Activated CD8-positive, alpha-beta T cell treated with anti-CD3 and anti-CD28 coated beads for 36 hours (primary cell): ENCODE results near the gene AFAP1L2. TPM values are rescaled to one million over a fixed set of nuclear protein-coding genes. Genes with fewer than 3 reads are reported as not detected.

Experiments used
- ATAC-seq: fragments of 200-7000 bp; cut with Tn5 transposase; one replicate; pipeline ENCODE4 v1.10.0; 2021; ENCODE audit warnings: mild to moderate bottlenecking, moderate library complexity
- CTCF ChIA-PET: fragments of 350-600 bp; sonication (Branson Sonifier 250); formaldehyde crosslinking; loops from one replicate; lab custom pipeline; 2021; ENCODE audit warnings: antibody characterized with exemption; lab: Charles Lee
- POLR2A ChIA-PET: fragments of 350-600 bp; sonication (Branson Sonifier 250); formaldehyde crosslinking; loops from one replicate; lab custom pipeline; 2021; ENCODE audit warnings: antibody characterized with exemption; lab: Charles Lee
- DNase-seq: peaks from one replicate; pipeline ENCODE4 v3.0.0-alpha.2; 2020
- H3K27ac Mint-ChIP-seq: one replicate; pipeline ENCODE4 v1.8.0; 2021; ENCODE audit warnings: mild to moderate bottlenecking, mixed read lengths
- H3K27me3 Mint-ChIP-seq: one replicate; pipeline ENCODE4 v1.8.0; 2021; ENCODE audit warnings: mixed read lengths
- H3K36me3 Mint-ChIP-seq: one replicate; pipeline ENCODE4 v1.8.0; 2021; ENCODE audit warnings: low read depth, mixed read lengths
- H3K4me1 Mint-ChIP-seq: one replicate; pipeline ENCODE4 v1.8.0; 2021; ENCODE audit warnings: low read depth, mixed read lengths
- H3K4me3 Mint-ChIP-seq: one replicate; pipeline ENCODE4 v1.8.0; 2021; ENCODE audit warnings: mild to moderate bottlenecking, moderate library complexity, mixed read lengths
- H3K9me3 Mint-ChIP-seq: one replicate; pipeline ENCODE4 v1.8.0; 2021; ENCODE audit warnings: mixed read lengths
- CTCF ChIP-seq: fragments of 200-600 bp; IDR thresholded peaks from one replicate; pipeline ENCODE4 v1.8.0; 2022; ENCODE audit warnings: antibody characterized with exemption, mild to moderate bottlenecking
- intact Hi-C: fragments of 100-400 bp; cut with micrococcal nuclease; formaldehyde crosslinking; loops from one replicate; pipeline ENCODE4 v1.10.0; 2022
- total RNA-seq, 2 experiments: library from RNA; stranded (reverse); gene quantifications; one replicate each; pipeline ENCODE4 v1.2.3, GENCODE V29; 2021

Gene AFAP1L2
- total RNA-seq, 2 experiments from 2014 or later, result 4.9 to 6.3 TPM

GRCh38 chr10:114323023-114323422, 81.3 kb downstream of the AFAP1L2 start:
- H3K36me3 Mint-ChIP-seq, result no peaks in the 10 kb centered on the region
- H3K27ac Mint-ChIP-seq, result no peak overlapping the region
- H3K4me1 Mint-ChIP-seq, result no peaks in the 10 kb centered on the region
- ATAC-seq (no peak), DNase-seq (no peak)
- H3K27me3 Mint-ChIP-seq, result no peaks in the 10 kb centered on the region
- no peak overlapping the region for H3K4me3 Mint-ChIP-seq
- intact Hi-C loops, result no loop called here
- ChIA-PET CTCF (interaction anchor here (3.8 kb wide), 1 partner anchor 19 kb away, joined by 20 read pairs; no protein-coding TSS in a partner anchor), POLR2A (no interaction called here)
- H3K9me3 Mint-ChIP-seq, result no peaks in the 10 kb centered on the region
- TF ChIP-seq CTCF, result no peak

GRCh38 chr10:114322344-114322743, 82.0 kb downstream of the AFAP1L2 start:
- H3K4me3 Mint-ChIP-seq, result no peak overlapping the region
- H3K9me3 Mint-ChIP-seq, result no peaks in the 10 kb centered on the region
- no peak for DNase-seq
- POLR2A ChIA-PET, result interaction anchor here (0.6 kb wide), 1 partner anchor 13 kb away, joined by 3 read pairs; no protein-coding TSS in a partner anchor
- ATAC-seq, result no peak
- H3K27ac Mint-ChIP-seq, result no peak overlapping the region
- intact Hi-C loops, result no loop called here
- TF ChIP-seq CTCF, result no peak
- H3K4me1 Mint-ChIP-seq, result no peaks in the 10 kb centered on the region
- CTCF ChIA-PET, result interaction anchor here (3.8 kb wide), 1 partner anchor 19 kb away, joined by 20 read pairs; no protein-coding TSS in a partner anchor
- no peaks in the 10 kb centered on the region for H3K36me3 Mint-ChIP-seq
- no peaks in the 10 kb centered on the region for H3K27me3 Mint-ChIP-seq

GRCh38 chr10:114320249-114321116, 83.8 kb downstream of the AFAP1L2 start:
- H3K27me3 Mint-ChIP-seq, result no peaks in the 10 kb centered on the region
- ChIA-PET CTCF (interaction anchor here (1.0 kb wide), 1 partner anchor 13 kb away, joined by 3 read pairs; no protein-coding TSS in a partner anchor), POLR2A (no interaction called here)
- ATAC-seq (no peak), DNase-seq (no peak)
- no peak overlapping the region for H3K4me3 Mint-ChIP-seq
- TF ChIP-seq CTCF, result no peak
- H3K36me3 Mint-ChIP-seq, result no peaks in the 10 kb centered on the region
- no peaks in the 10 kb centered on the region for H3K4me1 Mint-ChIP-seq
- no peak overlapping the region for H3K27ac Mint-ChIP-seq
- intact Hi-C loops, result no loop called here
- H3K9me3 Mint-ChIP-seq, result no peaks in the 10 kb centered on the region

- Mint-ChIP-seq H3K27ac (no peak overlapping the region), H3K4me3 (no peak overlapping the region), H3K27me3 (no peaks in the 10 kb centered on the region), H3K9me3 (no peaks in the 10 kb centered on the region), H3K4me1 (no peaks in the 10 kb centered on the region), H3K36me3 (no peaks in the 10 kb centered on the region)
- ChIA-PET POLR2A (no interaction called here), CTCF (interaction anchor here (1.0 kb wide), 1 partner anchor 11 kb away, joined by 3 read pairs; no protein-coding TSS in a partner anchor)
- DNase-seq (no peak), ATAC-seq (no peak)
- intact Hi-C loops, result no loop called here
- TF ChIP-seq CTCF, result no peak
Measured at GRCh38 chr10:114319406-114320248, 84.7 kb downstream of the AFAP1L2 start.
